Prostate gland (tissue), 2 donors: Measurements from ENCODE around the gene SH3PXD2B.

Experiments used
- CTCF ChIP-seq, 4 experiments: fragments of 200-600 bp in 2 of 4; fragments of 450-650 bp in 2 of 4; sonication (generic) in 2 of 4; IDR thresholded peaks; 1 replicate in 3 of 4; 2 replicates in 1 of 4; pipeline ENCODE4 v1.5.1; 2016 to 2019; ENCODE audit warnings: antibody characterized with exemption in 4 of 4, mild to moderate bottlenecking in 2 of 4, moderate library complexity in 2 of 4
- POLR2A ChIP-seq: fragments of 450-650 bp; IDR thresholded peaks from one replicate; pipeline ENCODE4 v1.6.1; 2016; ENCODE audit warnings: antibody characterized with exemption, mild to moderate bottlenecking
- POLR2AphosphoS5 ChIP-seq: sonication (generic); formaldehyde crosslinking; IDR thresholded peaks from one replicate; pipeline ENCODE4 v1.6.1; 2017; ENCODE audit warnings: antibody characterized with exemption

- TF ChIP-seq CTCF (IDR thresholded peaks at IDR 0.05) (no peak), POLR2A (no peak), POLR2AphosphoS5 (no peak)
These were observed 109.4 kb downstream of the SH3PXD2B start for GRCh38 chr5:172344855-172345409.
